Upper lobe of right lung (tissue), 1 donor: Measurements from ENCODE around the gene IFI27L2. TPM values are rescaled to one million over a fixed set of nuclear protein-coding genes. Genes with fewer than 3 reads are reported as not detected.

Experiments
- ATAC-seq: fragments of 200-7000 bp; cut with Tn5 transposase; one replicate; pipeline ENCODE4 v1.9.1; 2020; ENCODE audit warnings: mild to moderate bottlenecking, moderate library complexity
- DNase-seq: peaks from one replicate; pipeline ENCODE4 v3.0.0-alpha.2; 2020
- H3K27ac ChIP-seq: fragments of 200-600 bp; one replicate; pipeline ENCODE4 v1.8.0; 2022
- H3K27me3 ChIP-seq: fragments of 200-600 bp; one replicate; pipeline ENCODE4 v1.8.0; 2022; ENCODE audit warnings: mild to moderate bottlenecking
- H3K36me3 ChIP-seq: fragments of 200-600 bp; one replicate; pipeline ENCODE4 v1.8.0; 2022
- H3K4me1 ChIP-seq: fragments of 200-600 bp; one replicate; pipeline ENCODE4 v1.8.0; 2022
- H3K4me3 ChIP-seq: fragments of 200-600 bp; one replicate; pipeline ENCODE4 v1.8.0; 2022; ENCODE audit warnings: mild to moderate bottlenecking
- H3K9me3 ChIP-seq: fragments of 200-600 bp; one replicate; pipeline ENCODE4 v1.8.0; 2022
- intact Hi-C: fragments of 100-400 bp; cut with DNase I; formaldehyde crosslinking; loops from one replicate; pipeline ENCODE4 v1.11.0; 2022
- total RNA-seq: library from RNA; stranded (reverse); fragmentation: NEBNext Ultra II Directional; extraction: Animal tissue kit (Norgen Biotek cat#: 25700); gene quantifications from one replicate; pipeline ENCODE4 v1.2.1, GENCODE V29; 2021
- TF ChIP-seq, protein P1 (sequence below): fragments of 200-600 bp; IDR thresholded peaks from one replicate; pipeline ENCODE4 v1.8.0; 2022; ENCODE audit warnings: antibody characterized with exemption
- donor health status: DM: no; HTN: yes; CAD: no; lungs with severe emphysema.

Gene IFI27L2
- total RNA-seq, 1 donor from 2014 or later, result 32.4 TPM

DNA sequence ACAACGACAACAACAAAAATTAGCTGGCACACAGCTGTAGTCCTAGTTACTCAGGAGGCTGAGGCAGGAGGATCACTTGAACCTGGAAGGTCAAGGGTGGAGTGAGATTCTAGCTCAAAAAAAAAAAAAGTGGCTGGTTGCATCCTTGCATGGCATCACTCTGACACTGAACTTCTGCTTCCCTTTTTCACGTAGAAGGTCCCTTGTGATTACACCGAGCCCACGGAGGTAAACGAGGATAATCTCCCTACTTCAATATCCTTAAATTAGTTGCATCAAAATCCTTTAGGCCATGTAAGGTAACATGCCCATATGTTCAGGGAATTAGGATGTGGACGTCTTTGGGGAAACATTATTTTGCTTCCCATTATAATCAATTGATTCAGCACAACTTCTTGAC, 40.7 kb upstream of the IFI27L2 start:
- H3K4me3 ChIP-seq, result no peak overlapping the region
- H3K4me1 ChIP-seq, result peaks cover 7% of the 10 kb centered on the region
- no peak for ATAC-seq
- no peaks in the 10 kb centered on the region for H3K36me3 ChIP-seq
- no peaks in the 10 kb centered on the region for H3K9me3 ChIP-seq
- intact Hi-C loops, result no loop called here
- TF ChIP-seq, protein P1, sequence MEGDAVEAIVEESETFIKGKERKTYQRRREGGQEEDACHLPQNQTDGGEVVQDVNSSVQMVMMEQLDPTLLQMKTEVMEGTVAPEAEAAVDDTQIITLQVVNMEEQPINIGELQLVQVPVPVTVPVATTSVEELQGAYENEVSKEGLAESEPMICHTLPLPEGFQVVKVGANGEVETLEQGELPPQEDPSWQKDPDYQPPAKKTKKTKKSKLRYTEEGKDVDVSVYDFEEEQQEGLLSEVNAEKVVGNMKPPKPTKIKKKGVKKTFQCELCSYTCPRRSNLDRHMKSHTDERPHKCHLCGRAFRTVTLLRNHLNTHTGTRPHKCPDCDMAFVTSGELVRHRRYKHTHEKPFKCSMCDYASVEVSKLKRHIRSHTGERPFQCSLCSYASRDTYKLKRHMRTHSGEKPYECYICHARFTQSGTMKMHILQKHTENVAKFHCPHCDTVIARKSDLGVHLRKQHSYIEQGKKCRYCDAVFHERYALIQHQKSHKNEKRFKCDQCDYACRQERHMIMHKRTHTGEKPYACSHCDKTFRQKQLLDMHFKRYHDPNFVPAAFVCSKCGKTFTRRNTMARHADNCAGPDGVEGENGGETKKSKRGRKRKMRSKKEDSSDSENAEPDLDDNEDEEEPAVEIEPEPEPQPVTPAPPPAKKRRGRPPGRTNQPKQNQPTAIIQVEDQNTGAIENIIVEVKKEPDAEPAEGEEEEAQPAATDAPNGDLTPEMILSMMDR, result no peak
- no peak overlapping the region for H3K27ac ChIP-seq
- no peak for DNase-seq
- H3K27me3 ChIP-seq, result peaks cover 7% of the 10 kb centered on the region

DNA sequence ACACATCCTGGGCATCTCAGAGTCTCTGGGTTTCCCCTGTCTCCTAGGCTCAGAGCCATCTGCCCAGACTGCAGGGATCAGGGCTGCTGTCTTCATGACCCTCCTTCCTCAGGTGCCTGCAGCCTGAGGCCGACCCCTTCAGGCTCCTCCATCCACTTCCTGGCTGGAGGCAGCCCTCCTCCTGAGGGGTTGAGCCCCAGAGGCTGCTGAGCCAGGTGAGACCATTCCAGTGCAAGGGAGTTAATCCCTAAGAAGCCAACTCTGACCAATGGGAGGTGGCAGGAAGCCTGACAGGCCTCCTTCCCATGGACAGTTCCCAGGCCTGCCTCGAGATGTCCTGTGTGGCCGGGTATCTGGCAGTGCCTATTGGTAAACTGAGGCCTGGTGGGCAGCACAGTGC, 36.3 kb upstream of the IFI27L2 start:
- H3K27ac ChIP-seq, result no peak overlapping the region
- ATAC-seq (no peak), DNase-seq (no peak)
- no peaks in the 10 kb centered on the region for H3K27me3 ChIP-seq
- intact Hi-C loops, result no loop called here
- H3K36me3 ChIP-seq, result no peaks in the 10 kb centered on the region
- no peaks in the 10 kb centered on the region for H3K4me1 ChIP-seq
- TF ChIP-seq, protein P1, result no peak
- no peaks in the 10 kb centered on the region for H3K9me3 ChIP-seq
- H3K4me3 ChIP-seq, result no peak overlapping the region

DNA sequence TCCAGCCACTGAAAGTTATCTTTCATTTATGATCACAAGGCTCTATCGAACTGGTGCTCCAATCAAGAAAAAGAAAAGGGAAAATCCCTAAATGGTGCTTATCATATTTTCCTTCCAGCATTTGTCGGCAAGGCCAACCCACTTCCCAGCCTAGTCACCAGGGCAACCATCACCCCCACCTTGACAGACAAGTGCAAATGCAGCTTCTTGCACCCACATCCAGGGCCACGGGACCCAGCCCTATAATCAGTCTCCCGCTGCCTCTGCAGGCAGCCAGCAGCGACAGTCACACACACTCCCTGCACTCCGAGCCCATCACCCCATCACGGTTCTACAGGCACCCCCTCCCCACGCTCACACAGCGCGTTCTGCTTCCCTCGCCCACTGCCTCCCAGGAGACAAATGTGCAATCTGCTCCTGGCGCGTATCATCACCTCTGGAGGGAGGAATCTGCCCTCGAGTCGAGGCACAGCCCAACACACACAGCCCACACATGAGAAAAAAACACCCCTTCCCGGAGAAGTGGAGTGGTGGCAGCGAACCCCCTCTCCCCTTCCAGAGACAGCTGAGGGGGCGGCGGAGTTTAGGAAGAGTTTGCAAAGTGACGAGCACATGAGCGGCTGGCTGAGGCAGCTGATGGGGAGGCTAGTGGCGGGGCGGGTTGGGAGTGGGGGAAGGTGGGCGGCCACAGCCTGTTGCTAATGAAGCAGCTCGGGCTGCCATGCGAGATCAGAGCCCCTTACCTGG, 35.5 kb upstream of the IFI27L2 start:
- no peaks in the 10 kb centered on the region for H3K27me3 ChIP-seq
- H3K27ac ChIP-seq, result no peak overlapping the region
- no peaks in the 10 kb centered on the region for H3K4me1 ChIP-seq
- H3K36me3 ChIP-seq, result no peaks in the 10 kb centered on the region
- ATAC-seq (peak; percentile 21), DNase-seq (peak; percentile 59)
- TF ChIP-seq, protein P1, result no peak
- intact Hi-C loops, result no loop called here
- no peak overlapping the region for H3K4me3 ChIP-seq
- H3K9me3 ChIP-seq, result no peaks in the 10 kb centered on the region

DNA sequence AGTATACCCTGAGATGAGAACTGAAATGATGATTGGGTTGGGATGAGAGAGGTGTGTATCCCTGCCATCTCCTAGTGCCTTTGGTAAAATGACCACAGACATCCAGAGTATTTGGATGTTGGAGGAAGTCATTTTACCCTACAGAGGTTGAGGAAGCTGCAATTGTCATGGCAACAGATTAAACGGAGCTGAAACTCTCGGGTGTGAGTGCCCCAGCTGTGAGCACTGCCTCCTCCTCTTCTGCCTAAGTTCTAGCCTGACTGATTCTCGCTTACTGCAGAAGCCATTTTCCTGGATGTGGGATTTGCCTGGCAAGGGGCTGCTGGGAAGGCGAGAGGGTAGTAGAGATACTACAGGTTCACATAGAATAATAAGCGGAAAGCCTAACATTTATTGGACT, 34.4 kb upstream of the IFI27L2 start:
- ATAC-seq (no peak), DNase-seq (no peak)
- Histone ChIP-seq H3K27me3 (no peaks in the 10 kb centered on the region), H3K4me3 (no peak overlapping the region), H3K27ac (no peak overlapping the region), H3K36me3 (no peaks in the 10 kb centered on the region), H3K9me3 (no peaks in the 10 kb centered on the region), H3K4me1 (no peaks in the 10 kb centered on the region)
- TF ChIP-seq, protein P1, result no peak
- intact Hi-C loops, result no loop called here

DNA sequence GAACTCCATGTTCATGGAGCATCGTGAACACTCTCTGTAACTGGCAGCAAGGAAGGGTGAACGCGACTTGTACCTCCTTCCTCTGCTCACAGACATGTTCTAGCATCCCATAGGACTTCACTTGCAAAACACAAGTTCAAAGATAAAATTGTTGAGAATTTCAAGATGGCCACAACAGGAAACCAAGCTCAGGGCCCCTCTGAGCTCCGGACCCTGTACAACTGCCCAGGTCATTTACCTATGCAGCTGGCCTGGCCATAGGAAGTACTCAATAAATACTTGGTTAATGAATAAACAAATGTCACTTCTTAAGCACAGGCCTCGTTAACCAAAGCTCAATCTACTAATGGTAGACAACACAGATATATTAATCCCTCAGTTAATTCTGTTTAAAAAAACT, 33.1 kb upstream of the IFI27L2 start:
- Histone ChIP-seq H3K4me3 (no peak overlapping the region), H3K27me3 (no peaks in the 10 kb centered on the region), H3K27ac (no peak overlapping the region), H3K4me1 (no peaks in the 10 kb centered on the region), H3K36me3 (no peaks in the 10 kb centered on the region), H3K9me3 (no peaks in the 10 kb centered on the region)
- DNase-seq, result no peak
- ATAC-seq, result no peak
- intact Hi-C loops, result no loop called here
- TF ChIP-seq, protein P1, result no peak
